GM19328 (cell line): ENCODE results near the gene MAST1.
"Not testable (repeated sequence)": the region's sequence is repeated elsewhere in the genome, so short reads cannot be mapped to it uniquely, and the experiment has no call there.

ENCODE experiments used
- ATAC-seq: cut with Tn5 transposase; IDR thresholded peaks from one replicate; pipeline ENCODE4 v1.9.1; 2021; ENCODE audit warnings: mild to moderate bottlenecking, moderate library complexity; ENCODE audit not compliant: unreplicated experiment

Gene MAST1

GRCh38 chr19:12838886-12839756, 806 bp downstream of the MAST1 start:
- no peak for ATAC-seq

- ATAC-seq, result no peak
Measured at GRCh38 chr19:12840091-12841079, 2.1 kb downstream of the MAST1 start.

DNA sequence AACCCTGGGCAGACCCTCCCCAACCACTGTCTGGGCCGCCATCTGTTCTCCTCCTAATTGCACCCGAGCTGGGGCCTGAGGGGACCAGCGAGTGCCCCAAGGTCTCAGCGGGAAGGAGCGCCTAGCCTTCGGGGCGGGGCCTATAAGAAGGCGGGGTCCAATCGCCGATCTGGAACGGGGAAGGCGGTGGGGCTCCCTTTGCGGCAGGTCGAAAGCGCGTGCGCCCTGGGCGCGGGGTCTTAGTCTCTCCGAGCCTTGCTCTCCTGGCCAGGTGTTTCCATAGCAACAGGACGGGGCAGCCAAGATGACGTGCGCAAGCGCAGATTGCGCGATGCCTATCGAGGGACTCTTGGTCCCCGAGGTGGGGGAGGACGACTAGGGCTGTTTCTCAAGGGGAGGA, 2.8 kb downstream of the MAST1 start:
- no peak for ATAC-seq

- no peak for ATAC-seq
Measured at GRCh38 chr19:12842511-12842910, 4.2 kb downstream of the MAST1 start.

- ATAC-seq, result no peak
Measured at GRCh38 chr19:12843328-12843727, 5.0 kb downstream of the MAST1 start.

- no peak for ATAC-seq
Measured at GRCh38 chr19:12843999-12844732, 5.9 kb downstream of the MAST1 start.

DNA sequence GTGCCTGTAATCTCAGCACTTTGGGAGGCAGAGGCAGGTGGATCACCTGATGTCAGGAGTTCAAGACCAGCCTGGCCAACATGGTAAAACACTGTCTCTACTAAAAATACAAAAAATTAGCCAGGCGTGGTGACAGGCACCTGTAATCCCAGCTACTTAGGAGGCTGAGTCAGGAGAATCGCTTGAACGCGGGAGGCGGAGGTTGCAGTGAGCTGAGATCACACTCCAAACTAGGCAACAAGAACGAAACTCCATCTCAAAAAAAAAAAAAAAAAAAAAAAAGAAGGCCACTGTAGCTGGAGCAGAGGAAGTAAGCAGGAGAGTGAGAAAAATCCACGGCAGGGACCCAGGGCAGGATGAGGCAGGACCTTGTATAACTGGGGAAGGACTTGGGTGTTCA, 8.3 kb downstream of the MAST1 start:
- not testable (repeated sequence) for ATAC-seq

- ATAC-seq, result no peak
Measured at GRCh38 chr19:12847159-12848139, 9.1 kb downstream of the MAST1 start.

GRCh38 chr19:12856653-12857052, 18.3 kb downstream of the MAST1 start:
- no peak for ATAC-seq

GRCh38 chr19:12858041-12858928, 20.0 kb downstream of the MAST1 start:
- ATAC-seq, result no peak

GRCh38 chr19:12859546-12859945, 21.2 kb downstream of the MAST1 start:
- ATAC-seq, result no peak

GRCh38 chr19:12864143-12864542, 25.8 kb downstream of the MAST1 start:
- ATAC-seq, result no peak

DNA sequence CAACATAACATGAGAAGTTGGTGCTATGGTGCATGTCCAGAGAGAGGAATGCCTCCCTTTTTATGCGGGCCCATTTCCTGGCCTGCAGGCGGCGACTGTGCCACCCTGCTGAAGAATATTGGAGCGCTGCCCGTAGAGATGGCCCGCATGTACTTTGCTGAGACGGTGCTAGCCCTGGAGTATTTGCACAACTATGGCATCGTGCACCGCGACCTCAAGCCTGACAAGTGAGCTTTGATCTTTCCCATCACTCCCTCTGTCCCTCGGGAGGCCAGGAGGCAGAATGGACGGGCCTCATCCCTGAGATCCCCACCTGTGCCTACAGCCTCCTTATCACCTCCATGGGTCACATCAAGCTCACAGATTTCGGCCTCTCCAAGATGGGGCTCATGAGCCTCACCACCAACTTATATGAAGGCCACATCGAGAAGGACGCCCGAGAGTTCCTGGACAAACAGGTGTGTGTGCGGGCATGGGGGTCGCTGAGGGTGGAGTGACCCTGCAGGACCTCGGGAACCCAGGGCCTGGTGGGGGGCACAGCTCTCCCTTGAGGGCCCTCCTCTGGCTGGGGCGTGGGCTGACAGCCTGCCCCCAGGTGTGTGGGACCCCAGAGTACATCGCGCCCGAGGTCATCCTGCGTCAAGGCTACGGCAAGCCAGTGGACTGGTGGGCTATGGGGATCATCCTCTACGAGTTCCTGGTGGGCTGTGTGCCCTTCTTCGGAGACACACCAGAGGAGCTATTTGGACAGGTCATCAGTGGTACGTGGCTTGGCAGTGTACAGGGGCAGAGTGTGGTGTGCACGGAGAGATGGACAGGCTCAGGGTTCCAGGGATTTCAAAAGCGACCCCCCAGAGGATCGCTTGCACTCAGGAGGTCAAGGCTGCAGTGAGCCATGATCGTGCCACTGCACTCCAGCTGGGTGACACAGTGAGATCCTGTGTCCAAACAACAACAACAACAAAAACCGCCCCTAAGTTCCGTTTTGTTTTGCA, 26.7 kb downstream of the MAST1 start:
- no peak for ATAC-seq

DNA sequence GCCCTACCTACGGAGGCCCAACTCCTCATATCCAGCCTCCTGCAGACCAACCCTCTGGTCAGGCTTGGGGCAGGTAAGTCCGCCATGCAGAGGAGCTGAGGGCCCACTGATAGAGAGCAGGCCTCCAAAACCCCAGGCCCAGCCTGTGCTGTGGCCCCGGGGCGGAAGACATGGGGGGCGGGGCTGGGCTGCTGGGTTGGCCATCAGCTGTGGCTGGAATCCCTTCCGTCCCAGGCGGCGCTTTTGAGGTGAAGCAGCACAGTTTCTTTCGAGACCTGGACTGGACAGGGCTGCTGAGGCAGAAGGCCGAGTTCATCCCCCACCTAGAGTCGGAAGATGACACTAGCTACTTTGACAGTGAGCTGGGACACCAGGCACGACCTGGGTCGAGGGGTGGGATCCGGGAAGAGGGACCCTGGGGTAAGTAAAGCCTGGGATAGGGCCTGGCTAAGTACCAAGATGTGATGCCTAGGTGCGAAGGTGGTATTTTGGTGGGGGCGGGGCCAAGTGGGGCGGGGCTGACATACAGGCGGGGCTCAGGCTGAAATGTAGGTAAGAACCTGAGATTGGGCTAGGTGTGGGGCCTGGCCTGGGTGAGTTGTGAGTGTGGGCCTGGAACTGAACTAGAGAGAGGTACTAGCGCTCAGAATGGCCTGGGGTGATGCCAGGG, 27.6 kb downstream of the MAST1 start:
- ATAC-seq, result no peak

DNA sequence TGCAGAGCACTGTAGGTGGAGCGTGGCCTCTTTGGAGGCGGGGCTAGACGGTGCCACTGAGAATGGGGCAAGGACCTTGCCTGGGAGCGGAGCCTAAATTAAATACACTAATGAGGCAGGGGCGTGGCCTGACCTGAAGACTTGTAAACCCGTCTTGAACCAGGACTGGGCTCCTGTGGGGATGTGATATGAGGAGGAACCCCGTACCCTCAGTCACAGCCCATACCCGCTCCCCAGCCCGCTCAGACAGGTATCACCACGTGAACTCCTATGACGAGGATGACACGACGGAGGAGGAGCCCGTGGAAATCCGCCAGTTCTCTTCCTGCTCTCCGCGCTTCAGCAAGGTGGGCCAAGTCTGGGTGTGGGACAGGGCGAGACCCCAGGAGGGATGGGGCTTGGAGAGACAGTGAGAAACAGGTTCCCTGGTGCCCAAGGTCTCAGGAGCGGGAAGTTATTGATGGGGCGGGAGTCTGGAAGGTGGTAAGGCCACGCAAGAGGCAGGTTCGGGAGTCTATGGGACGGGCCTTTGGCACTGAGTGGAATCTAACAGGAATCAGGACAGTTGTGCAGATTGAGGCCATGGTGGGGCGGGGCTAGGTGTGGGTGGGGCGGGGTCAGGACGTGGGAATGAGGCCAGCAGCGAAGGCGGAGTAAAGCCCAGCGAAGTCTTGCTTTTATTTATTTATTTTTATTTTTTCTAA, 28.3 kb downstream of the MAST1 start:
- no peak for ATAC-seq
